Ectodermal cell (in vitro differentiated cells): ENCODE results near the gene STOML2.

ENCODE experiments used
- H3K27ac ChIP-seq: 2 replicates; pipeline ENCODE4 v1.7.0; 2013; ENCODE audit warnings: mild to moderate bottlenecking, low read depth, low read length; ENCODE audit not compliant: insufficient read depth, poor library complexity, severe bottlenecking
- H3K27me3 ChIP-seq: 2 replicates; pipeline ENCODE4 v1.7.0; 2013; ENCODE audit warnings: mild to moderate bottlenecking, low read length; ENCODE audit not compliant: insufficient read depth, control insufficient read depth, poor library complexity, severe bottlenecking
- H3K36me3 ChIP-seq: one replicate; pipeline ENCODE4 v1.7.0; 2013; ENCODE audit warnings: low read length; ENCODE audit not compliant: control insufficient read depth, insufficient read depth
- H3K4me1 ChIP-seq: one replicate; pipeline ENCODE4 v1.7.0; 2013; ENCODE audit warnings: low read length; ENCODE audit not compliant: control insufficient read depth, insufficient read depth
- H3K4me3 ChIP-seq: 2 replicates; pipeline ENCODE4 v1.7.0; 2013; ENCODE audit warnings: low read depth, low read length, control low read depth; ENCODE audit not compliant: insufficient read depth
- H3K9me3 ChIP-seq: 2 replicates; pipeline ENCODE4 v1.7.0; 2013; ENCODE audit warnings: mild to moderate bottlenecking, low read length, moderate library complexity; ENCODE audit not compliant: control insufficient read depth
- WGBS, 2 experiments: methylation state at CpG; one replicate each; pipeline ENCODE4 v1.1.7; 2013; ENCODE audit warnings: missing lambda C conversion rate in 2 of 2; 5-methylcytosine and 5-hydroxymethylcytosine counted together

STOML2 gene

GRCh38 chr9:35091536-35091935 is 11.4 kb downstream of the STOML2 start:
- Histone ChIP-seq H3K27ac (no peak overlapping the region), H3K36me3 (peaks cover 22% of the 10 kb centered on the region), H3K27me3 (no peaks in the 10 kb centered on the region), H3K4me1 (no peaks in the 10 kb centered on the region), H3K9me3 (no peaks in the 10 kb centered on the region), H3K4me3 (no peak overlapping the region)
- 93 to 97% methylated on average over 17 of the region's 17 CpGs for WGBS, 2 experiments

GRCh38 chr9:35089434-35089833 is 13.5 kb downstream of the STOML2 start:
- H3K4me1 ChIP-seq, result no peaks in the 10 kb centered on the region
- H3K36me3 ChIP-seq, result peaks cover 22% of the 10 kb centered on the region
- no peaks in the 10 kb centered on the region for H3K9me3 ChIP-seq
- H3K27ac ChIP-seq, result no peak overlapping the region
- WGBS, 2 experiments, result 97 to 99% methylated on average over 2 of the region's 2 CpGs
- H3K27me3 ChIP-seq, result no peaks in the 10 kb centered on the region
- H3K4me3 ChIP-seq, result no peak overlapping the region

GRCh38 chr9:35085078-35085477 is 17.9 kb downstream of the STOML2 start:
- whole genome bisulfite sequencing, 2 experiments, result 93 to 94% methylated on average over 2 of the region's 2 CpGs
- Histone ChIP-seq H3K4me1 (no peaks in the 10 kb centered on the region), H3K36me3 (peaks cover 6% of the 10 kb centered on the region), H3K4me3 (no peak overlapping the region), H3K27ac (no peak overlapping the region), H3K27me3 (no peaks in the 10 kb centered on the region), H3K9me3 (no peaks in the 10 kb centered on the region)

- H3K27me3 ChIP-seq, result no peaks in the 10 kb centered on the region
- peak within 1 kb of the TSS; percentile 85 for H3K4me3 ChIP-seq
- peak within 1 kb of the TSS; percentile 89 for H3K27ac ChIP-seq
- 0% methylated on average over 67 of the region's 67 CpGs for WGBS, 2 experiments
- peaks cover 10% of the 10 kb centered on the region for H3K4me1 ChIP-seq
- H3K36me3 ChIP-seq, result peaks cover 25% of the 10 kb centered on the region
- no peaks in the 10 kb centered on the region for H3K9me3 ChIP-seq
Measured at GRCh38 chr9:35079426-35080341, 23.2 kb downstream of the STOML2 start, which contains the start of gene FANCG. TSS of gene FANCG (minus strand) at chr9:35079942. CDS start at chr9:35079524, 418 bp downstream.

DNA sequence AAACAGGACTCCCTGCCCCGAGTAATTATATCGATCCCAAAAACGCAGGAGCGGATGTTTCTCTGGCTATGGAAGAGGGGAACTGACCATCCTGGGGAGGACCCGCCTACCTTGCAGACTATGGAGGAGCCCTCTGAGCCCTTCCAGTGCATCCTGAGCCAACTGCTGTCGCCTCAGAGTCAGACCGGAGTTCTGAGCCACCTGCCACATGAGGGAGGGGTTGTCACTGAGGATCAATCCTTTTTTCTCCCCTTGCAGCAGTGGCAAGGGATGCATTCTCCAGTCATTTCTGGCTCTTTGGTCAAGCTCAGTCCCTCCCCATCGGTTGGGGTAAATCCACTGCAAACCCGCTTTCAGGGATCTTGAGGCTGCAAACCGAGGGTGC is 23.9 kb downstream of the STOML2 start:
- Histone ChIP-seq H3K27ac (peak overlapping the region; percentile 89), H3K4me3 (peak overlapping the region; percentile 85)

DNA sequence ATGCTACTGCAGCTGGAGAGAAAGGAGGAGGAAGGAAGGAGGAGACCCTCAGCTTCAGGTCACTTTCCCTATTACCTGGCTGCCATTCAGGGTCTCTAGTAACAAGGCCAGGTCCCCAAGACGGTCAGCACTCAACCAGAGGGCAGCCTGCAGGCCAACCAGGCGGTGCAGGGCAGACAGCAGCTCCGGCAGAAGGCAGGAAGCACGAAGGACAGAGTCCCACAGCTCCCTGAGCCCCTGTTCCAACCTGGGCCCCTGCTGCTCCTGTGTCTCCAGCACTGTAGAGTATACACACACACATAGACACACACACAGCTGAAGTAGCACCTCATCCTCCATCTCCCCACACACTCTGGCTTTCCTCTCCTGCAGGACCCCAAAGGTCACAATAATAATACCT is 24.9 kb downstream of the STOML2 start:
- 78 to 86% methylated on average over 4 of the region's 4 CpGs for WGBS, 2 experiments
- H3K27ac ChIP-seq, result no peak overlapping the region
- H3K4me3 ChIP-seq, result peak overlapping the region; percentile 85
- H3K27me3 ChIP-seq, result no peaks in the 10 kb centered on the region
- peaks cover 11% of the 10 kb centered on the region for H3K4me1 ChIP-seq
- no peaks in the 10 kb centered on the region for H3K9me3 ChIP-seq
- H3K36me3 ChIP-seq, result peaks cover 34% of the 10 kb centered on the region

More for the DNA sequence above, 23.9 kb downstream of the STOML2 start:
- H3K27me3 ChIP-seq, result no peaks in the 10 kb centered on the region
- WGBS, 2 experiments, result 5 to 7% methylated on average over 10 of the region's 10 CpGs
- H3K4me1 ChIP-seq, result peaks cover 10% of the 10 kb centered on the region
- H3K36me3 ChIP-seq, result peaks cover 31% of the 10 kb centered on the region
- no peaks in the 10 kb centered on the region for H3K9me3 ChIP-seq

GRCh38 chr9:35076848-35077247 is 26.1 kb downstream of the STOML2 start:
- Histone ChIP-seq H3K9me3 (no peaks in the 10 kb centered on the region), H3K27me3 (no peaks in the 10 kb centered on the region), H3K27ac (no peak overlapping the region), H3K4me3 (no peak overlapping the region), H3K4me1 (peaks cover 13% of the 10 kb centered on the region), H3K36me3 (peaks cover 34% of the 10 kb centered on the region)
- 92 to 95% methylated on average over 4 of the region's 4 CpGs for WGBS, 2 experiments

- H3K9me3 ChIP-seq, result no peaks in the 10 kb centered on the region
- H3K4me3 ChIP-seq, result no peak overlapping the region
- no peaks in the 10 kb centered on the region for H3K27me3 ChIP-seq
- peaks cover 19% of the 10 kb centered on the region for H3K4me1 ChIP-seq
- H3K27ac ChIP-seq, result no peak overlapping the region
- H3K36me3 ChIP-seq, result peaks cover 34% of the 10 kb centered on the region
- WGBS, 2 experiments, result 95 to 98% methylated on average over 4 of the region's 4 CpGs
Measured at GRCh38 chr9:35075358-35075757, 27.6 kb downstream of the STOML2 start.

DNA sequence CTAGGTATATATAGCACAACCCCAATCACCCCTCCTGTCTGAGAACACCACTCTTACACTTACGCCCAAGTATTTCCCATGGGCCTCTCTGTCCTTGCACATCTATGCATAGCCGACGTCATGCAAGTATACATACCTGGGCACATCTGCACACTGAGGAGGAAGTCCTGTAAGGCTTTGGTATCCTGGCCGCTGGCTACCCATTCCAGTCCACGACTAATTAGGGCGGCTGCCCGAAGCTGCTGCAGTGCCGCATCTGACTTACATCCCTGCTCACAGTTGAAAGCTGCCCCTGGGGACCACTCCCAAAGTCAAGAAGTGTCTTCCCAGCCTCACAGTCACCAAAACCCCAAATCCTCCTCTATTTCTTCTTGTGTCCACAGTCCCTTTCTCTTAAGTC is 28.1 kb downstream of the STOML2 start:
- 93 to 94% methylated on average over 8 of the region's 8 CpGs for WGBS, 2 experiments
- H3K27ac ChIP-seq, result no peak overlapping the region
- H3K4me3 ChIP-seq, result no peak overlapping the region
- H3K9me3 ChIP-seq, result no peaks in the 10 kb centered on the region
- H3K27me3 ChIP-seq, result no peaks in the 10 kb centered on the region
- H3K36me3 ChIP-seq, result peaks cover 34% of the 10 kb centered on the region
- H3K4me1 ChIP-seq, result peaks cover 25% of the 10 kb centered on the region

DNA sequence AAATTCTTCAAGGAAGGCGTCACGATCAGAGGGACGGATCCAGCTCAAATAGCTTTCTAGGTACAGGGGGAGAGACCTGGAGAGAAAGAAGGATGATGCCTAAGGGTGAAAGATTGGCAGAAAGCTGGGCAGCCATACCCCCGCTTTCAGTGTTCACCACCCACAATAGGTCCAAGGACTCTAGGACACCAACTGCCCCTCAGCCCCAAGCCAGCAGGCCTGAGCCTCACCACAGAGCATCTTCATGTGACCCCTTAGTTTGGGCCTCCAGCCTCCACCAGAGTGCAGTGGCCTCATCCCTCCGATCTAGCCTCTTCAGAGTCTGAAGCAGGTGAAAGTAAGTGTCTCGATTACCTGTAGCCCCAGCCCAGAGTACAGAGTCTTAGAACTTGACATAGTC is 28.8 kb downstream of the STOML2 start:
- Histone ChIP-seq H3K27me3 (no peaks in the 10 kb centered on the region), H3K4me3 (no peak overlapping the region), H3K9me3 (no peaks in the 10 kb centered on the region), H3K27ac (no peak overlapping the region), H3K4me1 (peaks cover 29% of the 10 kb centered on the region), H3K36me3 (peaks cover 34% of the 10 kb centered on the region)
- 98% methylated on average over 6 of the region's 6 CpGs for WGBS, 2 experiments
